Measurements from ENCODE around the gene SUGCT. TPM values are rescaled to one million over a fixed set of nuclear protein-coding genes. Genes with fewer than 3 reads are reported as not detected.
A peak's percentile ranks its signal among the peaks of the same experiment; 100 is the strongest.
"Not testable (repeated sequence)": the region's sequence is repeated elsewhere in the genome, so short reads cannot be mapped to it uniquely, and the experiment has no call there.

Gene SUGCT
- total and polyA plus RNA-seq, 3 donors from 2014 or later: 7.1 to 9.8 (median 8.1) TPM

GRCh38 chr7:40204581-40204980 is 69.8 kb downstream of the SUGCT start:
- TF ChIP-seq, protein P1, sequence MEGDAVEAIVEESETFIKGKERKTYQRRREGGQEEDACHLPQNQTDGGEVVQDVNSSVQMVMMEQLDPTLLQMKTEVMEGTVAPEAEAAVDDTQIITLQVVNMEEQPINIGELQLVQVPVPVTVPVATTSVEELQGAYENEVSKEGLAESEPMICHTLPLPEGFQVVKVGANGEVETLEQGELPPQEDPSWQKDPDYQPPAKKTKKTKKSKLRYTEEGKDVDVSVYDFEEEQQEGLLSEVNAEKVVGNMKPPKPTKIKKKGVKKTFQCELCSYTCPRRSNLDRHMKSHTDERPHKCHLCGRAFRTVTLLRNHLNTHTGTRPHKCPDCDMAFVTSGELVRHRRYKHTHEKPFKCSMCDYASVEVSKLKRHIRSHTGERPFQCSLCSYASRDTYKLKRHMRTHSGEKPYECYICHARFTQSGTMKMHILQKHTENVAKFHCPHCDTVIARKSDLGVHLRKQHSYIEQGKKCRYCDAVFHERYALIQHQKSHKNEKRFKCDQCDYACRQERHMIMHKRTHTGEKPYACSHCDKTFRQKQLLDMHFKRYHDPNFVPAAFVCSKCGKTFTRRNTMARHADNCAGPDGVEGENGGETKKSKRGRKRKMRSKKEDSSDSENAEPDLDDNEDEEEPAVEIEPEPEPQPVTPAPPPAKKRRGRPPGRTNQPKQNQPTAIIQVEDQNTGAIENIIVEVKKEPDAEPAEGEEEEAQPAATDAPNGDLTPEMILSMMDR (IDR thresholded peaks at IDR 0.05): no peak
- TF ChIP-seq POLR2A (IDR thresholded peaks at IDR 0.05): no peak
- no peaks in the 10 kb centered on the region for H3K4me1 ChIP-seq
- 93 to 98% methylated on average over 7 of the region's 7 CpGs for WGBS, 2 donors

DNA sequence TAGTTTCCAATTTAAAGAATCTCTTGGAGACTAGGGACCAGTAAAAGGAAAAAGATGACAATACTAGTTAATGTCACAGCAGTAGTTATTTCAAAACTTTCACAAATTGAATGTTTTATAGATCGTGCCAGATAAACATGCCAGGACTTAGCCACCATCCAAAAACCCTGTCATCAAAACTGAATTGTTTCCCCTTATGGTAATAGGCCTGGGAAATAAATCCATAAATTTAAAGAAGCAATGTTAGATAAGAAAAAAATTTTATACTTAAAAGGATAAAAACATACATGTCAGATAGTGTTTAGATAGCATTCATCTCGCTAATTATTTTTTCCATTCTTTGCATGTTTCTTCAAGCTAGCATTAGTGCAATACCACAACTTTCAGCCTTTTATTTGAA is 71.2 kb downstream of the SUGCT start:
- H3K27me3 ChIP-seq: no peaks in the 10 kb centered on the region

More at GRCh38 chr7:40204581-40204980, 69.8 kb downstream of the SUGCT start:
- Histone ChIP-seq H3K27ac (no peak overlapping the region), H3K36me3 (ENCODE audit: low read depth, missing control alignments) (no peaks in the 10 kb centered on the region), H3K9me3 (no peaks in the 10 kb centered on the region), H3K27me3 (no peaks in the 10 kb centered on the region), H3K4me3 (no peak overlapping the region)
- DNase-seq: no peak
- intact Hi-C loops (cut with DNase I; ENCODE audit: low total_unique reads): no loop called here

GRCh38 chr7:40211276-40212003 is 76.6 kb downstream of the SUGCT start:
- no peaks in the 10 kb centered on the region for H3K36me3 ChIP-seq (ENCODE audit: low read depth, missing control alignments)
- intact Hi-C loops (cut with DNase I; ENCODE audit: low total_unique reads): no loop called here
- no peak overlapping the region for H3K27ac ChIP-seq
- H3K9me3 ChIP-seq: no peaks in the 10 kb centered on the region
- no peaks in the 10 kb centered on the region for H3K4me1 ChIP-seq
- no peak for TF ChIP-seq POLR2A (IDR thresholded peaks at IDR 0.05)
- TF ChIP-seq, protein P1 (IDR thresholded peaks at IDR 0.05): no peak
- H3K27me3 ChIP-seq: no peaks in the 10 kb centered on the region
- 87 to 94% methylated on average over 5 of the region's 5 CpGs for WGBS, 2 donors
- DNase-seq: no peak
- H3K4me3 ChIP-seq: no peak overlapping the region

More for the DNA sequence above, 71.2 kb downstream of the SUGCT start:
- Histone ChIP-seq H3K9me3 (no peaks in the 10 kb centered on the region), H3K27ac (no peak overlapping the region), H3K36me3 (ENCODE audit: low read depth, missing control alignments) (no peaks in the 10 kb centered on the region), H3K4me3 (no peak overlapping the region), H3K4me1 (no peaks in the 10 kb centered on the region)
- no peak for DNase-seq
- WGBS, 2 donors: 81 to 95% methylated on average over 2 of the region's 2 CpGs
- TF ChIP-seq POLR2A (IDR thresholded peaks at IDR 0.05): no peak
- TF ChIP-seq, protein P1 (IDR thresholded peaks at IDR 0.05): no peak
- intact Hi-C loops (cut with DNase I; ENCODE audit: low total_unique reads): no loop called here

- Histone ChIP-seq H3K27ac (no peak overlapping the region), H3K27me3 (no peaks in the 10 kb centered on the region), H3K4me3 (no peak overlapping the region), H3K4me1 (no peaks in the 10 kb centered on the region), H3K36me3 (ENCODE audit: low read depth, missing control alignments) (no peaks in the 10 kb centered on the region), H3K9me3 (no peaks in the 10 kb centered on the region)
- DNase-seq: no peak
- WGBS, 2 donors: 57 to 62% methylated on average over 2 of the region's 2 CpGs
- TF ChIP-seq POLR2A (IDR thresholded peaks at IDR 0.05): no peak
- intact Hi-C loops (cut with DNase I; ENCODE audit: low total_unique reads): no loop called here
These were observed 78.5 kb downstream of the SUGCT start for GRCh38 chr7:40213291-40213690.

DNA sequence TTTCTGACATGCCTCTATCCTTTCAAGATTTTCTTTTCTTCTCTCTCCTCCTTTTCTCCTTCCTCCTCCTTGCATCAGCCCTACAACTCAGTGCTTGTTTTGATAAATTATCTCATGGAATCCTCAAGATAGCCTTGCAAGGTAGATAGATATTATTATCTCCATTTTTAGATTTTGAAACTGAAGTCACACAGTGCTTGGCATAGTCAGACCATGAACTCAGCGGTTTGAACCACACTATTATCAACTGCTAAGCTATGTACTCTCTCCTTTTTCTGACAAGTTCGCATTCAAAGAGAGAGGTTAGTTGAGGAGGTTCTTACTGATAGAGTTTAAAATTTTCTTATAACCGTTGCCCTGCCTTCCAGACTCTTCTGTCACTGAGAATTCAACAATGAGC is 79.1 kb downstream of the SUGCT start:
- TF ChIP-seq POLR2A (IDR thresholded peaks at IDR 0.05): no peak
- TF ChIP-seq, protein P1 (IDR thresholded peaks at IDR 0.05): no peak
- DNase-seq: no peak
- H3K27me3 ChIP-seq: no peaks in the 10 kb centered on the region

DNA sequence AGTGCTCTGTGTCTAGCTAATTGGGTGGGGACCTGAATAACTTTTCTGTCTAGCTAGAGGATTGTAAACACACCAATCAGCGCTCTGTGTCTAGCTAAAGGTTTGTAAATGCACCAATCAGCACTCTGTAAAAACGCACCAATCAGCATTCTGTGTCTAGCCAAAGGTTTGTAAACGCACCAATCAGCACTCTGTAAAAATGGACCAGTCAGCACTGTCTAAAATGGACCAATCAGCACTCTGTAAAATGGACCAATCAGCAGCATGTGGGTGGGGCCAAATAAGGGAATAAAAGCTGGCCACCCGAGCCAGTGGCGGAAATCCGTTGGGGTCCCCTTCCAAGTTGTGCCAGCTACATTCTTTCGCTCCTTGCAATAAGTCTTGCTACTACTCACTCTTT is 83.8 kb downstream of the SUGCT start:
- H3K36me3 ChIP-seq (ENCODE audit: low read depth, missing control alignments); H3K27me3 ChIP-seq; H3K27ac ChIP-seq; H3K9me3 ChIP-seq; intact Hi-C loops (cut with DNase I; ENCODE audit: low total_unique reads); H3K4me3 ChIP-seq; H3K4me1 ChIP-seq: not testable (repeated sequence)
- 86 to 90% methylated on average over 7 of the region's 7 CpGs for WGBS, 2 donors
- peak; percentile 37 for DNase-seq

More for the DNA sequence above, 79.1 kb downstream of the SUGCT start:
- intact Hi-C loops (cut with DNase I; ENCODE audit: low total_unique reads): no loop called here
- Histone ChIP-seq H3K36me3 (ENCODE audit: low read depth, missing control alignments) (no peaks in the 10 kb centered on the region), H3K27ac (no peak overlapping the region), H3K4me1 (no peaks in the 10 kb centered on the region), H3K4me3 (no peak overlapping the region), H3K9me3 (no peaks in the 10 kb centered on the region)
- WGBS, 2 donors: 84 to 89% methylated on average over 3 of the region's 3 CpGs
